Upper lobe of right lung (tissue), 1 donor: ENCODE measurements around the gene CSF1R. TPM values are rescaled to one million over a fixed set of nuclear protein-coding genes. Genes with fewer than 3 reads are reported as not detected.
A peak's percentile ranks its signal among the peaks of the same experiment; 100 is the strongest.
"Not testable (repeated sequence)": the region's sequence is repeated elsewhere in the genome, so short reads cannot be mapped to it uniquely, and the experiment has no call there.

Experiments
- ATAC-seq: fragments of 200-7000 bp; cut with Tn5 transposase; one replicate; pipeline ENCODE4 v1.9.1; 2020; ENCODE audit warnings: mild to moderate bottlenecking, moderate library complexity
- DNase-seq: peaks from one replicate; pipeline ENCODE4 v3.0.0-alpha.2; 2020
- H3K27ac ChIP-seq: fragments of 200-600 bp; one replicate; pipeline ENCODE4 v1.8.0; 2022
- H3K27me3 ChIP-seq: fragments of 200-600 bp; one replicate; pipeline ENCODE4 v1.8.0; 2022; ENCODE audit warnings: mild to moderate bottlenecking
- H3K36me3 ChIP-seq: fragments of 200-600 bp; one replicate; pipeline ENCODE4 v1.8.0; 2022
- H3K4me1 ChIP-seq: fragments of 200-600 bp; one replicate; pipeline ENCODE4 v1.8.0; 2022
- H3K4me3 ChIP-seq: fragments of 200-600 bp; one replicate; pipeline ENCODE4 v1.8.0; 2022; ENCODE audit warnings: mild to moderate bottlenecking
- H3K9me3 ChIP-seq: fragments of 200-600 bp; one replicate; pipeline ENCODE4 v1.8.0; 2022
- CTCF ChIP-seq: fragments of 200-600 bp; IDR thresholded peaks from one replicate; pipeline ENCODE4 v1.8.0; 2022; ENCODE audit warnings: antibody characterized with exemption
- intact Hi-C: fragments of 100-400 bp; cut with DNase I; formaldehyde crosslinking; loops from one replicate; pipeline ENCODE4 v1.11.0; 2022
- total RNA-seq: library from RNA; stranded (reverse); fragmentation: NEBNext Ultra II Directional; extraction: Animal tissue kit (Norgen Biotek cat#: 25700); gene quantifications from one replicate; pipeline ENCODE4 v1.2.1, GENCODE V29; 2021
- donor health status: DM: no; HTN: yes; CAD: no; lungs with severe emphysema.

Gene CSF1R
- total RNA-seq, 1 donor from 2014 or later: 48.7 TPM

DNA sequence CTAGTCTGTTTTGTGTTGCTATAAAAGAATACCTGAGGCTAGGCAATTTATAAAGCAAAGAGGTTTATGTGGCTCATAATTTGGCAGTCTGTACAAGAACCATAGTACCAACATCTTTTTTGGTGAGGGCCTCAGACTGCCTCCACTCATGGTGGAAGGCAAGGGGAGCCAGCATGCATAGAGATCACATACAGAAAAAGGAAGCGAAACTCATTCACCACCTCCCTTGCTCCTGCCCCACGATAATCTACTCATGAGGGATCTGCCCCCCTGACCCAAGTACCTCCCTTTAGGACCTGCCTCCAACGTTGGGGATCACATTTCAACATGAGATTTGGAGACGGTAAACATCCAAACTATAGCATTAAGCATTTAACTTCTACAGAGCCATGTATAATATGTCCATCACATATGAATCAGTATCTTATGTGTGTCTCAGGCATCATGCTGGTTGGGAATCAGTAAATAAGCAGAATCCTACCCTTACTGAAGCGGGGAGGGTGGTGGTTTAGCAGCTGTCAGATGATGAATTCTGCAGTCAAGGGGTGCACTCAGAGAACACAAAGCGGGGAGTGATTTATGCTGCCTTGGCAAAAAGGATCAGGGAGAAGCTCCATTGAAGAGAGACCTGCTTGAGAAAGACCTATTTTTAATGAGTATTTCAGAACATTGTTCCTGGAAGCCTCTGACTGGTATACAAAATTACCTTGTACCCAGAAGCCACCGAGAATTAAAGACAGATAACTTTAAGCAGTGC is 51.0 kb downstream of the CSF1R start:
- TF ChIP-seq CTCF: no peak

GRCh38 chr5:150034662-150035061 is 51.7 kb downstream of the CSF1R start:
- Histone ChIP-seq H3K9me3 (no peaks in the 10 kb centered on the region), H3K4me3 (no peak overlapping the region), H3K27ac (no peak overlapping the region), H3K4me1 (no peaks in the 10 kb centered on the region), H3K27me3 (no peaks in the 10 kb centered on the region), H3K36me3 (peaks cover 100% of the 10 kb centered on the region)
- ATAC-seq (no peak), DNase-seq (no peak)
- TF ChIP-seq CTCF: no peak
- intact Hi-C loops: no loop called here

More for the DNA sequence above, 51.0 kb downstream of the CSF1R start:
- no peaks in the 10 kb centered on the region for H3K4me1 ChIP-seq
- H3K36me3 ChIP-seq: peaks cover 100% of the 10 kb centered on the region
- no peaks in the 10 kb centered on the region for H3K27me3 ChIP-seq
- no peaks in the 10 kb centered on the region for H3K9me3 ChIP-seq
- H3K4me3 ChIP-seq: no peak overlapping the region
- H3K27ac ChIP-seq: no peak overlapping the region
- no peak for DNase-seq
- intact Hi-C loops: no loop called here
- ATAC-seq: peak; percentile 39

- H3K4me1 ChIP-seq: no peaks in the 10 kb centered on the region
- no peak for TF ChIP-seq CTCF
- no peaks in the 10 kb centered on the region for H3K9me3 ChIP-seq
- intact Hi-C loops: no loop called here
- no peaks in the 10 kb centered on the region for H3K27me3 ChIP-seq
- peaks cover 99% of the 10 kb centered on the region for H3K36me3 ChIP-seq
- DNase-seq (no peak), ATAC-seq (no peak)
- H3K4me3 ChIP-seq: no peak overlapping the region
- no peak overlapping the region for H3K27ac ChIP-seq
These were observed 53.0 kb downstream of the CSF1R start for GRCh38 chr5:150033334-150033733.

DNA sequence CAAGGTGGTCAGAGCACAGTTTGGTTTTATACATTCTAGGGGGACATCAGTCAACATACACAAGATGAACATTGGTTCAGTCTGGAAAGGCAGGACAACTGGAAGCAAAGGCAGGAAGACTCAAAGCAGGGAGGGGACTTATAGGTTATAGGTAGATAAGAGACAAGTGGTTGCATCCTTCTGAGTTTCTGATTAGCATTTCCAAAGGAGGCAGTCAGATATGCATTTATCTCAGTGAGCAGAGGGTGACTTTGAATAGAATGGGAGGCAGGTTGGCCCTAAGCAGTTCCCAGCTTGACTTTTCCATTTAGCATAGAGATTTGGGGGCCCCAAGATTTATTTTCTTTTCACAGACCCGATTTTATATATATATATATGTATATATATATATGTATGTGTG is 58.3 kb downstream of the CSF1R start:
- H3K27ac ChIP-seq, intact Hi-C loops, H3K4me3 ChIP-seq, H3K9me3 ChIP-seq, H3K27me3 ChIP-seq, DNase-seq, ATAC-seq, H3K4me1 ChIP-seq: not testable (repeated sequence)
- peaks cover 97% of the 10 kb centered on the region for H3K36me3 ChIP-seq

DNA sequence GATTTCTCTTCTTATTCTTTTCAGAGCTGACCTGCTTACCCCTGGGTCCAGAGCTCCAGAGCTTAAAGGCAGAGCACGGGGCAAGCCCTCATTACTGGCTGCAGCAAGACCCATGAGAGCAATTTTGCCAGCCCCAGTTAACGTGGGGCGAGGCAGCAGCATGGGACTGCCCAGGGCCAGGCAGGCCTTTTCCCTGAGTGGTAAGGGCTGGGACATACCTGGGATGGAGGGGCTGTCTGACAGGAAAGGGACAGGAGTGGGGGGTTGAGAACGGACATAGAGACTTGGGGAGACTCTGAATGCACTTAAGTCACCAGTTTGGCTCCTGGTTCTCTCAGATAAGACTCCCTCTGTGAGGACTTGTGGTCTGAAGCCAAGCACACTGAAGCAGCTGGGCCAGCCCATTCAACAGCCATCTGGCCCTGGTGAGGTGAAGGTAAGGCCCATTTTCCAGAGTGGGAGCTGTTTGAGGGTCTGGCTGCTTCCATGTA is 59.6 kb downstream of the CSF1R start:
- Histone ChIP-seq H3K27ac (no peak overlapping the region), H3K36me3 (peaks cover 93% of the 10 kb centered on the region), H3K4me1 (peaks cover 3% of the 10 kb centered on the region), H3K27me3 (no peaks in the 10 kb centered on the region), H3K4me3 (no peak overlapping the region), H3K9me3 (no peaks in the 10 kb centered on the region)
- no peak for ATAC-seq
- no peak for TF ChIP-seq CTCF
- intact Hi-C loops: no loop called here
- DNase-seq: no peak

- Histone ChIP-seq H3K9me3 (no peaks in the 10 kb centered on the region), H3K27me3 (no peaks in the 10 kb centered on the region), H3K27ac (no peak overlapping the region), H3K4me1 (peaks cover 9% of the 10 kb centered on the region), H3K36me3 (peaks cover 93% of the 10 kb centered on the region), H3K4me3 (no peak overlapping the region)
- DNase-seq: no peak
- ATAC-seq: peak; percentile 34
- peak; percentile 9 for TF ChIP-seq CTCF
- intact Hi-C loops: no loop called here
These were observed 61.9 kb downstream of the CSF1R start for GRCh38 chr5:150024346-150024984.
